ENCODE measurements around the gene BOK. TPM values are rescaled to one million over a fixed set of nuclear protein-coding genes. Genes with fewer than 3 reads are reported as not detected.

The BOK gene
- total and polyA plus RNA-seq, 3 donors from 2014 or later = 20.2 to 62.7 (median 52.0) TPM

DNA sequence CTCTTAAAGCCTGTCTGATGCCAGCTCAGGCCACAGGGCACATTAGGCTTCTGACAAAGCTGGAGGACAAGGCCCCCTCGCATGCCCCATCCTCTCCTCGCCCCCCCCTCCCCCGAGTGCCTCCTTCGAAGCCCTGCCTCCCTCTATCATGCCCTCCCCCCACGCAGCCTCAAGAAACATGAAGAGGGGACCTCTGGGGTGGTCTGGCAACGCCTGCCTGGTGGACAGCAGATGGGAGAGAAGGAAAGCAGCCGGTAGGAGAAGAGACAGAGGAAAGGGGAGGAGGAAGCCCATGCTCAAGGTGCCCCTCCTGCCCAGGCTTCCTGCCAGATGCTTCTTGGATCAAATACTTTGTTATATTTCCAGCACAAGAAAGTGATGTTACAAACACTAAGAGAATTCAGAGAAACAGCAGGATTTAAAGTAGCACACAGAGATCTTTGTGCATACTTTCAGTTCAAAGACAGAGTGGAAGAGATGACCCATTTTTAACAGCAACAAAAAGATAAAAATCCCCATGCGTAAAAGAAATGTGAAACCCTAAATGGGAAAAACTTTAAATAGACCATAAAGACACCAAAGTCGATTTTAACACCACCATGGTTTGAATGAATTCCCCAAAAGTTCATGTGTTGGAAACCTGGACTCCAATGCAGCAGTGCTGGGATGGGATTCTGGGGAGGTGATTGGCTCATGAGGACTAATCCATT, 19.0 kb downstream of the BOK start:
- Histone ChIP-seq H3K27ac (peak overlapping the region; percentile 49 to 75), H3K36me3 (ENCODE audit: low read depth, missing control alignments) (no peaks in the 10 kb centered on the region), H3K27me3 (no peaks in the 10 kb centered on the region), H3K4me3 (no peak overlapping the region), H3K4me1 (peaks cover 26% of the 10 kb centered on the region), H3K9me3 (no peaks in the 10 kb centered on the region)
- peak; percentile 92 for DNase-seq
- TF ChIP-seq, protein P1, sequence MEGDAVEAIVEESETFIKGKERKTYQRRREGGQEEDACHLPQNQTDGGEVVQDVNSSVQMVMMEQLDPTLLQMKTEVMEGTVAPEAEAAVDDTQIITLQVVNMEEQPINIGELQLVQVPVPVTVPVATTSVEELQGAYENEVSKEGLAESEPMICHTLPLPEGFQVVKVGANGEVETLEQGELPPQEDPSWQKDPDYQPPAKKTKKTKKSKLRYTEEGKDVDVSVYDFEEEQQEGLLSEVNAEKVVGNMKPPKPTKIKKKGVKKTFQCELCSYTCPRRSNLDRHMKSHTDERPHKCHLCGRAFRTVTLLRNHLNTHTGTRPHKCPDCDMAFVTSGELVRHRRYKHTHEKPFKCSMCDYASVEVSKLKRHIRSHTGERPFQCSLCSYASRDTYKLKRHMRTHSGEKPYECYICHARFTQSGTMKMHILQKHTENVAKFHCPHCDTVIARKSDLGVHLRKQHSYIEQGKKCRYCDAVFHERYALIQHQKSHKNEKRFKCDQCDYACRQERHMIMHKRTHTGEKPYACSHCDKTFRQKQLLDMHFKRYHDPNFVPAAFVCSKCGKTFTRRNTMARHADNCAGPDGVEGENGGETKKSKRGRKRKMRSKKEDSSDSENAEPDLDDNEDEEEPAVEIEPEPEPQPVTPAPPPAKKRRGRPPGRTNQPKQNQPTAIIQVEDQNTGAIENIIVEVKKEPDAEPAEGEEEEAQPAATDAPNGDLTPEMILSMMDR (IDR thresholded peaks at IDR 0.05) = no peak
- no peak for TF ChIP-seq POLR2A (IDR thresholded peaks at IDR 0.05)
- WGBS, 2 donors = 29 to 37% methylated on average over 6 to 9 of the region's 9 CpGs
- intact Hi-C loops (cut with DNase I; ENCODE audit: low total_unique reads) = no loop called here

DNA sequence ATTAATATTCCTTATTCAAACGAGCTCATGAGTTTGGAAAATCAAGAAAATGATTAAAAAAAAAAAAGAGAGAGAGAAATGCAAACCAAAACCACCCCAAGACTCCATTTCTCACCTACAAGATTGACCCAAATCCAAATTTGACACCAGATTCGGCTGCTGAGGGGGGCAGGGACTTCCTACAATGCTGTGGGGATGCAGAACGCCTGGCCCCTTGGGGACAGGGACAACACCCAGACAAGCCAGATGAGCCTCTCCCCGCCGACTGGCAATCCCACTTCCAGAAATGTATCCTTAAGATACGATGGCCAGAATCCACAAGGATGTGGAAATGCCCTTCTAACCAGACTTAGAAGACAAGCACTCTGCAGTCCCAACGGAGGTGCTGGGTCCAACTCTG, 20.7 kb downstream of the BOK start:
- TF ChIP-seq, protein P1 (IDR thresholded peaks at IDR 0.05) = no peak
- TF ChIP-seq POLR2A (IDR thresholded peaks at IDR 0.05) = no peak
- 87 to 91% methylated on average over 7 of the region's 7 CpGs for WGBS, 2 donors
- no peaks in the 10 kb centered on the region for H3K36me3 ChIP-seq (ENCODE audit: low read depth, missing control alignments)
- no peak for DNase-seq
- H3K9me3 ChIP-seq = no peaks in the 10 kb centered on the region
- no peak overlapping the region for H3K27ac ChIP-seq
- intact Hi-C loops (cut with DNase I; ENCODE audit: low total_unique reads) = no loop called here
- no peak overlapping the region for H3K4me3 ChIP-seq
- H3K27me3 ChIP-seq = no peaks in the 10 kb centered on the region
- H3K4me1 ChIP-seq = peaks cover 26% of the 10 kb centered on the region

DNA sequence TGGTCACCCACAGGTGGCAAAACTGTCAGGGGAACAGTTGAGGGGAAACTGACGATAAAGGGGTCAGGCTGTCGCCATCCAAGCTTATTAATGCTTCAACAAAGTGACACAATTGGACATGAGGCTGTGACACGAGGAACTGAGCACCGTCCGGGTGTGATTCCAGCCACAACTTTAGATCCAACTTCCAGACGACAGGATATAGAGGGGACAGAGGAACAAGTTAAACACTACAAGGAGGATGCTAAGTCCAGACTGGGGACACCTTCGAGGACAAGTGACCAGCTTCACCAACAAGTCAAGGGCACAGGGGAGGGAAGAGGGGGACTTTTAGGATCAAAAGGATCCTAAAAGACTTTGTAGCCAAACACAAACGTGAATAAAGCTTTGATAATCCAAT, 23.8 kb downstream of the BOK start:
- Histone ChIP-seq H3K9me3 (no peaks in the 10 kb centered on the region), H3K27me3 (no peaks in the 10 kb centered on the region), H3K4me3 (no peak overlapping the region), H3K4me1 (peaks cover 13% of the 10 kb centered on the region), H3K27ac (no peak overlapping the region), H3K36me3 (ENCODE audit: low read depth, missing control alignments) (no peaks in the 10 kb centered on the region)
- DNase-seq = no peak
- TF ChIP-seq, protein P1 (IDR thresholded peaks at IDR 0.05) = no peak
- TF ChIP-seq POLR2A (IDR thresholded peaks at IDR 0.05) = no peak
- WGBS, 2 donors = 88 to 96% methylated on average over 8 of the region's 8 CpGs
- intact Hi-C loops (cut with DNase I; ENCODE audit: low total_unique reads) = no loop called here

DNA sequence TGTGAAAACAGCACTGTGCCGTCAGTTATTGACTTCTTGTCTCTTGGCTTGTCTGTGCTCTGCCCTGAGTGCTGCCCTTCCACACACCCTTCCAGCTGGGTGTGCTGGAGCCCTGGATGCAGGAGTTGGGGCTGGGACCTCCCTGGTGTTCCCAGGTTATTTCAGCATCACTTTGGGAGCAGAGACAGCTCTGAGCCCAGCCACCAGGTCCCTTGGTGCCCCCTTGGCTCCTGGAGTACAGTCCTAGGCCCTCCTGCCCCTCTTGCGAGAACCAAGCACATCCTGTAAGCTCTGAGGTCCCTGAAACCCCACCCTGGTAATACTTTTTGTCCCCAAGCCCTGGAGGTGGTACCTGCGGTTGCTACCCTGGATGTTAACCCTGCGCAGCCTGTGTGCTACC, 24.3 kb downstream of the BOK start:
- TF ChIP-seq, protein P1 (IDR thresholded peaks at IDR 0.05) = no peak
- TF ChIP-seq POLR2A (IDR thresholded peaks at IDR 0.05) = no peak
- H3K4me1 ChIP-seq = peaks cover 11% of the 10 kb centered on the region
- no peaks in the 10 kb centered on the region for H3K36me3 ChIP-seq (ENCODE audit: low read depth, missing control alignments)
- H3K9me3 ChIP-seq = no peaks in the 10 kb centered on the region
- 98% methylated on average over 4 of the region's 4 CpGs for WGBS, 2 donors
- no peaks in the 10 kb centered on the region for H3K27me3 ChIP-seq
- no peak for DNase-seq
- intact Hi-C loops (cut with DNase I; ENCODE audit: low total_unique reads) = no loop called here
- no peak overlapping the region for H3K4me3 ChIP-seq
- H3K27ac ChIP-seq = no peak overlapping the region

DNA sequence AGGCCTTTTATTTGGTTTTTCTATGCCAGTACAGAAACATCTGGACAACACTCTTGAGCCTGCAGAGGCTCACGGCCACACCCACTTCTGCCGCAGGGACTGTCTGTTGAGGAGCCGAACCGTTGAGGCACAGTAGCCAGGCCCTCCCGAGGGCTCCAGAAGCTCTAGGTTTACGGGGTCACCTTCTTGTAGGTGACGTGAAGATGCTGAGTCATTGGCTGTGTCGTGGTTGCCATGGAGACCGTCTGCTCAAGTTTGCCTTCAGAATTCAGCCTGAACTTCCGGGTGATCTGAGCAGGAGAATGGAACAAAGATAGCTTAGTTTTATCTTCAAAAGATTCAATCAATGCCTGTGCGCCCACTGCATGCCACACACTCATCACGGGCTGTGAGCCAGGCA, 25.9 kb downstream of the BOK start:
- DNase-seq = no peak
- no peaks in the 10 kb centered on the region for H3K4me1 ChIP-seq
- no peak overlapping the region for H3K4me3 ChIP-seq
- intact Hi-C loops (cut with DNase I; ENCODE audit: low total_unique reads) = no loop called here
- H3K27ac ChIP-seq = no peak overlapping the region
- H3K36me3 ChIP-seq (ENCODE audit: low read depth, missing control alignments) = no peaks in the 10 kb centered on the region
- H3K27me3 ChIP-seq = no peaks in the 10 kb centered on the region
- no peaks in the 10 kb centered on the region for H3K9me3 ChIP-seq
- TF ChIP-seq, protein P1 (IDR thresholded peaks at IDR 0.05) = no peak
- no peak for TF ChIP-seq POLR2A (IDR thresholded peaks at IDR 0.05)
- 87 to 91% methylated on average over 12 of the region's 12 CpGs for WGBS, 2 donors
